Subcutaneous adipose tissue (tissue), 4 donors: ENCODE measurements around the gene DLD. TPM values are rescaled to one million over a fixed set of nuclear protein-coding genes. Genes with fewer than 3 reads are reported as not detected.

ENCODE experiments used
- CTCF ChIP-seq: fragments of 450-650 bp; IDR thresholded peaks from one replicate; pipeline ENCODE4 v1.5.1; 2016; ENCODE audit warnings: low read depth, mild to moderate bottlenecking, control low read depth, antibody characterized with exemption, moderate library complexity
- total RNA-seq, 4 donors: library from RNA; depleted of rRNA; stranded (reverse); fragments of >200 nt; gene quantifications; one replicate each; pipeline ENCODE4 v1.1.0, GENCODE V29; 2016

Gene DLD
- total RNA-seq, 4 donors from 2014 or later: 74.0 to 116 (median 100.0) TPM

- TF ChIP-seq CTCF: no peak
Measured at GRCh38 chr7:107953265-107953923, 62.4 kb downstream of the DLD start.

GRCh38 chr7:107953924-107954303 is 62.9 kb downstream of the DLD start:
- TF ChIP-seq CTCF: no peak

DNA sequence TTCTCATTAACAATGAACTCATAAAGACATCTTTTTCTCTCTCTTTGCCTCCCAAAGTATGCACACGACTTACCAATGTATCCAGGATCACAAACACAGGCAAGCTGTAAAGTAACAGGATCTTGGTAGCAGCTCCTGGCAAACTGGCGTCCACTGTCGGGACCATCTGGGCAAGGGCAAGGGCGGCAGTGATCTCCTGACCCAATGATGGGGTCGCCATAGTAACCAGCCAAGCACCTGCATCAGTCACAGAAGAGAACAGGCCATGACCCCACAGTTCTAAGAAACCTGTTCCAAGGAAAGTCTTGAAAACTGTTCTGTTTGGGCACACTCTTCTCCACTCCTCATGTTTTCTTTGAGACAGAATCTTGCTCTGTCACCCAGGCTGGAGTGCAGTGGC is 64.4 kb downstream of the DLD start:
- no peak for TF ChIP-seq CTCF

- TF ChIP-seq CTCF: no peak
Measured at GRCh38 chr7:107957436-107957835, 66.5 kb downstream of the DLD start.

- no peak for TF ChIP-seq CTCF
Measured at GRCh38 chr7:107958764-107959526, 68.0 kb downstream of the DLD start.

- TF ChIP-seq CTCF: no peak
Measured at GRCh38 chr7:107959527-107959898, 68.5 kb downstream of the DLD start.

- no peak for TF ChIP-seq CTCF
Measured at GRCh38 chr7:107960272-107960671, 69.3 kb downstream of the DLD start.
